ENCODE data around the gene ZNF148.

The ZNF148 gene

GRCh38 chr3:125212509-125213363 is 162.4 kb downstream of the ZNF148 start, which contains the start of gene SLC12A8:
TSS of gene SLC12A8 (minus strand) at chr3:125212748. CDS start at chr3:125211349, 1,399 bp downstream.
- Histone ChIP-seq H3K4me3 (ENCODE audit: low read length) (peak within 1 kb of the TSS; percentile 47), H3K4me2 (ENCODE audit: low read length) (peak within 1 kb of the TSS; percentile 79), H3K4me1 (ENCODE audit: control insufficient read depth, insufficient read depth, low read length) (peaks cover 8% of the 10 kb centered on the region), H3K36me3 (ENCODE audit: insufficient read depth, low read length) (no peaks in the 10 kb centered on the region), H3K9ac (ENCODE audit: low read depth, low read length) (no peak within 1 kb of the TSS), H3K27me3 (ENCODE audit: control insufficient read depth, insufficient read depth, low read length) (peaks cover 27% of the 10 kb centered on the region), H3K9me3 (replicated peaks; ENCODE audit: low read length) (no peaks in the 10 kb centered on the region)

DNA sequence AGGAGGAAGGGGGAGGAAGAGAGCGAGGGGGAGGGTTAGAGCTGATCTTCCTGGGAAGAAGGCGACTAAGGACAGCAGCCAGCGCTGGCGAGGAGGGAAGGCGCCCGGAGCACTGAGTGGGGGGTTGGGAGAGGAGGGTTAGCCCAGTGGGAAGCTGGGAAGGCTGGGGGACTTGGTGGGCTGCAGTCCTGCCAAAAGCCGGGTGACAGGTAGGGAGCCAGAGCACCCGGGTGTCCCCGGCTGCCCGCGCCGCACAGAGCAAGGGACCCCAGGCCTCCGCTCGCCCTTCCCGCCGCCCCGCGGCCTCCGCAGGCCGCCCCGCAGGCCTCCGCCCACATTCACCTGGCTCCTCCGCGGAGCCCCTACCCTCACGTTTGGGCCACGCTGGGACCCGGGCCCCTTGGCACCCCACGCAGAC is 163.0 kb downstream of the ZNF148 start:
- Histone ChIP-seq H3K9ac (ENCODE audit: low read depth, low read length) (no peak overlapping the region), H3K9me3 (replicated peaks; ENCODE audit: low read length) (no peaks in the 10 kb centered on the region), H3K4me1 (ENCODE audit: control insufficient read depth, insufficient read depth, low read length) (peaks cover 8% of the 10 kb centered on the region), H3K36me3 (ENCODE audit: insufficient read depth, low read length) (no peaks in the 10 kb centered on the region), H3K27me3 (ENCODE audit: control insufficient read depth, insufficient read depth, low read length) (peaks cover 27% of the 10 kb centered on the region), H3K4me3 (ENCODE audit: low read length) (peak overlapping the region; percentile 47), H3K4me2 (ENCODE audit: low read length) (peak overlapping the region; percentile 79)

DNA sequence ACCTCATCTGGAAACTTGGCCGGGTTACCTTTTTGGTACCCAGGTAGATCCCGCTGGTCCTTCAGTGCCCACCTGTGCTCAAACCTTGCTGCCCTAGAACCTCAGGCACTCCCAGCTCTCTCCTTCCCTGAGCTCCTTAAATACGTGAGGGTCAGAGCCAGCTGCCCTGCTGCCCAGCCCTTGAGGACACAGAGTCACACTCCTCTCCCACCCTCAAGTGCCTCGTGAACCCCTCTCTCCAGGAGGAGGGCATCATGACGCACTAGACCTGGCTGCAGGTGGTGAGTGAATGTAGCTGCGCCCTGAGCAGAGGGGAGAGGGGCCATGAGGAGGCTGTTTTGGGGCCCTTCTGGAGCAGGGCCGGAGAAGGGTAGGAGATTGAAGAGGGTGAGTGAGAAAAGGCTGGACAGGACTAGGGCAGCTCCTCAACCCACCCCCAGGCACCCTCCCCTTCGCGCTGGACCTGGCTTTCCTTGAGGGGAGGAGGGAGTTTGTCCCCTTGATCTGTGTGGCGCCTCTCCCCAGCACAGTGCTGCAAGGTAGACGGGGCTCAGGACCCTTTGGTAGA is 163.5 kb downstream of the ZNF148 start:
- peak overlapping the region; percentile 79 for H3K4me2 ChIP-seq (ENCODE audit: low read length)
- H3K9ac ChIP-seq (ENCODE audit: low read depth, low read length) = no peak overlapping the region
- H3K27me3 ChIP-seq (ENCODE audit: control insufficient read depth, insufficient read depth, low read length) = peaks cover 27% of the 10 kb centered on the region
- H3K9me3 ChIP-seq (replicated peaks; ENCODE audit: low read length) = no peaks in the 10 kb centered on the region
- H3K4me3 ChIP-seq (ENCODE audit: low read length) = no peak overlapping the region
- peaks cover 8% of the 10 kb centered on the region for H3K4me1 ChIP-seq (ENCODE audit: control insufficient read depth, insufficient read depth, low read length)
- no peaks in the 10 kb centered on the region for H3K36me3 ChIP-seq (ENCODE audit: insufficient read depth, low read length)

DNA sequence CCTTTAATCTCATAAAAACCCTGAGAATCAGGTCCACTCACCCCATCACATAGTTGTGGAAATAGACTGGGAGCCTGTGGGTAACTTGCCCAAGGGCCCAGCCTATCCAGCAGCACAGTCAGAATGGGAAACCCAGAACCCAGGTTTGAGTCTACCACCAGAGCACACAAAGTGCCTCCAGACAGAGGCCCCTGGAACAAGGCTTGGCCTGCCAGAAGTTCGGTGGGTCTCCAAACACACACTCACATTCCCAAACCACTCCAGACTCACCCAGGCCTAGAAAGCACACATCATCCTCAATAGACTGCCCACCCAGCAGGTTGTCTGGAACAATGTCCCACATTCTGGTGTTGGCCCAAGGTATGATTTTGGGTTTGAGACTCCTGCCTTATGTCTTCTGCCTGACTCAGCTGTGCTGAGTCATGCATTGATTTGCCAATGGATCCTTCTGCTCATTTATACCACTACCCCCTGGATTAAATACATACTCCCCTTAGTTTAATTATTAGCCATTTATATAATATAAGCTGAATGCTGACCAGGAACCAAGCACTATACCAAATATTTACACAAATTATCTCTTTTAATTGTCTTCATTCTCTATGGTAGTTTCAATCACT is 167.1 kb downstream of the ZNF148 start:
- Histone ChIP-seq H3K4me2 (ENCODE audit: low read length) (no peak overlapping the region), H3K27me3 (ENCODE audit: control insufficient read depth, insufficient read depth, low read length) (peaks cover 20% of the 10 kb centered on the region), H3K9ac (ENCODE audit: low read depth, low read length) (no peak overlapping the region), H3K4me3 (ENCODE audit: low read length) (no peak overlapping the region), H3K9me3 (replicated peaks; ENCODE audit: low read length) (no peaks in the 10 kb centered on the region), H3K36me3 (ENCODE audit: insufficient read depth, low read length) (no peaks in the 10 kb centered on the region), H3K4me1 (ENCODE audit: control insufficient read depth, insufficient read depth, low read length) (peaks cover 8% of the 10 kb centered on the region)

DNA sequence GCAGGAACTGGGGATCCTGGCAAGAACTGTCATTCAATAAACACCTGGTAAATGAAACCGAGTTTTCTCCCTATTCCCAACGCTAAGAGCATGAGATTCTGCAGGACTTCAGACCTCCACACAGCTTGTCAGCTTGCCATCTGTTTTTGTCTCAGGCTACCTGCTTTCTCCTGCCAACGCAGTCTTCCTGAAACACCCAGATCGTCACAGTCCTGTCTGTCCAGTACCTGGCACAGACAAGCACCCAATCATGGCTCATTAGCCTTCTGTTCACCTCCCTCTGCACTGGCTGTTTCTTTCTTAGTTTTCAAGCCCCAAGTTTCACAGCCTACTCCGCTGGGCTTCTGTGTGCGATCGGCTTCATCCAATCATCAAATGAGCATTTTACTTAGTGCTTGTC is 167.6 kb downstream of the ZNF148 start:
- Histone ChIP-seq H3K4me2 (ENCODE audit: low read length) (no peak overlapping the region), H3K9me3 (replicated peaks; ENCODE audit: low read length) (no peaks in the 10 kb centered on the region), H3K4me3 (ENCODE audit: low read length) (no peak overlapping the region), H3K9ac (ENCODE audit: low read depth, low read length) (no peak overlapping the region), H3K27me3 (ENCODE audit: control insufficient read depth, insufficient read depth, low read length) (peaks cover 15% of the 10 kb centered on the region), H3K36me3 (ENCODE audit: insufficient read depth, low read length) (no peaks in the 10 kb centered on the region), H3K4me1 (ENCODE audit: control insufficient read depth, insufficient read depth, low read length) (peaks cover 4% of the 10 kb centered on the region)

- no peak overlapping the region for H3K4me3 ChIP-seq (ENCODE audit: low read length)
Observed at GRCh38 chr3:125206934-125207333, 168.2 kb downstream of the ZNF148 start.

GRCh38 chr3:125203731-125204130 is 171.4 kb downstream of the ZNF148 start:
- no peak overlapping the region for H3K9ac ChIP-seq (ENCODE audit: low read depth, low read length)
- H3K36me3 ChIP-seq (ENCODE audit: insufficient read depth, low read length) = no peaks in the 10 kb centered on the region
- H3K4me3 ChIP-seq (ENCODE audit: low read length) = no peak overlapping the region
- H3K4me1 ChIP-seq (ENCODE audit: control insufficient read depth, insufficient read depth, low read length) = no peaks in the 10 kb centered on the region
- H3K27me3 ChIP-seq (ENCODE audit: control insufficient read depth, insufficient read depth, low read length) = no peaks in the 10 kb centered on the region
- no peak overlapping the region for H3K4me2 ChIP-seq (ENCODE audit: low read length)
- H3K9me3 ChIP-seq (replicated peaks; ENCODE audit: low read length) = no peaks in the 10 kb centered on the region

More at GRCh38 chr3:125206934-125207333, 168.2 kb downstream of the ZNF148 start:
- H3K36me3 ChIP-seq (ENCODE audit: insufficient read depth, low read length) = no peaks in the 10 kb centered on the region
- no peaks in the 10 kb centered on the region for H3K9me3 ChIP-seq (replicated peaks; ENCODE audit: low read length)
- peaks cover 9% of the 10 kb centered on the region for H3K27me3 ChIP-seq (ENCODE audit: control insufficient read depth, insufficient read depth, low read length)
- no peak overlapping the region for H3K9ac ChIP-seq (ENCODE audit: low read depth, low read length)
- H3K4me1 ChIP-seq (ENCODE audit: control insufficient read depth, insufficient read depth, low read length) = no peaks in the 10 kb centered on the region
- H3K4me2 ChIP-seq (ENCODE audit: low read length) = no peak overlapping the region

GRCh38 chr3:125202197-125202596 is 172.9 kb downstream of the ZNF148 start:
- no peak overlapping the region for H3K4me3 ChIP-seq (ENCODE audit: low read length)
- no peaks in the 10 kb centered on the region for H3K9me3 ChIP-seq (replicated peaks; ENCODE audit: low read length)
- no peaks in the 10 kb centered on the region for H3K4me1 ChIP-seq (ENCODE audit: control insufficient read depth, insufficient read depth, low read length)
- H3K27me3 ChIP-seq (ENCODE audit: control insufficient read depth, insufficient read depth, low read length) = no peaks in the 10 kb centered on the region
- H3K36me3 ChIP-seq (ENCODE audit: insufficient read depth, low read length) = no peaks in the 10 kb centered on the region
- no peak overlapping the region for H3K9ac ChIP-seq (ENCODE audit: low read depth, low read length)
- no peak overlapping the region for H3K4me2 ChIP-seq (ENCODE audit: low read length)

DNA sequence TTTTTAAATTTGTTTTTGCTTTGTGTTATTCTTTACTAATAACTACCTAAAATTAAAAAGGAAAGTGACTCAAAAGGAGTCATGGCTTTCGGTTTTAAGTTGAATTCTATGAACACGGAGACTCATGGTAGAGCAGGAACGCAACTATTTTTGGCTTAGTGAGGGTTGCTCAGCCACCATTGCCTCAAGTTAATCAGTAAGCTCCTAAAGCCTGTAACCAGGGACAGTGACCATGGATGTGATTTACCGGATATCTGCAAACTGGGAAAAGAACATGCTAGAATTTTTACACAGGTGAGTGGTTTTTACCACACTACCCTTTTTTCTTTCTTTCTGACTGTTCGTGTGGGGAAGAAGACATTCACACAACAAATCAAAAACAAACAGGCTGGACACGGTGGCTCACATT is 174.4 kb downstream of the ZNF148 start:
- no peaks in the 10 kb centered on the region for H3K4me1 ChIP-seq (ENCODE audit: control insufficient read depth, insufficient read depth, low read length)
- H3K36me3 ChIP-seq (ENCODE audit: insufficient read depth, low read length) = no peaks in the 10 kb centered on the region
- H3K9ac ChIP-seq (ENCODE audit: low read depth, low read length) = no peak overlapping the region
- H3K27me3 ChIP-seq (ENCODE audit: control insufficient read depth, insufficient read depth, low read length) = peaks cover 1% of the 10 kb centered on the region
- no peak overlapping the region for H3K4me2 ChIP-seq (ENCODE audit: low read length)
- H3K9me3 ChIP-seq (replicated peaks; ENCODE audit: low read length) = no peaks in the 10 kb centered on the region
- no peak overlapping the region for H3K4me3 ChIP-seq (ENCODE audit: low read length)

DNA sequence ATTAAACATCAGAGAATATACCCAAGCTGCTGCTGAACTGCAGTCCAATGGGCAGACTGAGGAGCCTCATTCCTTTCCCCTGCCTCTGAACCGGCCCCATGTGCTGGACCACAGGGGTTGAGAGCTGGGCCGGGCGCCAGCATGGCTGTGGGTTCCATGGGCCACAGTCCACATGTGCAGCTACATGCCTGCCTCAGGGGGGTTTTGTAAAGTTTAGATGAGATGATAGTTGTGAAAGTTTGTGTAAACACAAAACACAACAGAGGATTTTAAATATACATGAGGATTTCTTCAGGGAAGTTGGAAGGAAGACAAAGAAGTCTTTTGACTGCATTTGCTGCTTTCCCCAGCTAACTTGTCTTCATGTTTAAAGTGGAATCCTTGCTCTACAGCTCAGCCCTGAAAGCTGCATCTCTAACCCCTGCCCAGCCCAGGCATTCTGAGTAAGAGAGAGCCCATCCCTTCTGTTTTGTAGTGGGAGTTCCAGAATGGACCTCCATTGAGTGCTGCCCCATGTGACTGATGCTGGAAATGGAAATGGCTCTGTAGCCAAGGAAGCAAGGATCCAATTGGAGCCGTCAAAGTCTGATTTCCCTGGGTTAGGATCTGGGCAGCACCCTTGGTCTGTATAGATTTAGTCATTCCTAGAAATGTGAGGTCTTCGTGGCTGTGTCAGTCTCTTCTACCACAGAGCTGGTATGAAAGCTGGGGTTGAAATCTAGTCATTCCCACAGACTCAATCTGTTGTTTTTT is 180.1 kb downstream of the ZNF148 start:
- Histone ChIP-seq H3K9ac (ENCODE audit: low read depth, low read length) (no peak overlapping the region), H3K36me3 (ENCODE audit: insufficient read depth, low read length) (no peaks in the 10 kb centered on the region), H3K9me3 (replicated peaks; ENCODE audit: low read length) (no peaks in the 10 kb centered on the region), H3K4me1 (ENCODE audit: control insufficient read depth, insufficient read depth, low read length) (no peaks in the 10 kb centered on the region), H3K4me2 (ENCODE audit: low read length) (no peak overlapping the region), H3K27me3 (ENCODE audit: control insufficient read depth, insufficient read depth, low read length) (peaks cover 10% of the 10 kb centered on the region), H3K4me3 (ENCODE audit: low read length) (no peak overlapping the region)
